ENCODE results near the gene SEMA6D. TPM values are rescaled to one million over a fixed set of nuclear protein-coding genes. Genes with fewer than 3 reads are reported as not detected.

The SEMA6D gene
- total RNA-seq, 1 experiment from 2014 or later: 15.8 TPM

DNA sequence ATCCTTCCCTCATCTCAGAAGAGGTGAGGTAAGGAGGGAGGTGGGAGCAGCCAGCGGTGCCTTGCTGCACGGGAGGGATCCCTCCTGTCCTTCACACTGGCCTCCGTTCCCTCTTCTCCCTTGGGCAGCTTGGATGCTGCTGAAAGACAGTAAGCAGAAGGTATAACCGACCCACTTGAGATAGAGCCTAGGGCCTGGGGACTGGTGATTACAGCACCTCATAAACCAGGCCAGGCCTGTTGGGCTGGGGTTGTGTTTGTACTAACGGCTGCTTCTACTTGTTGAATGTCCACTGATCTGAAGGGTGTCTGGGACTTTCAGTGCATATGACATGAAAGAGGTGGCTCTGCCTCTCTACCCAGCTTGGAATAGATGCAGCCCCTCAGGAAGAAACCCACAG lies 25.0 kb downstream of the SEMA6D start:
- no peaks in the 10 kb centered on the region for H3K9me3 ChIP-seq (ENCODE audit: control insufficient read depth, low read depth, low read length)
- H3K27ac ChIP-seq (ENCODE audit: insufficient read length, low read depth, low read length): no peak overlapping the region
- peaks cover 9% of the 10 kb centered on the region; the same call in 1 of the 2 replicates for H3K4me1 ChIP-seq (ENCODE audit: insufficient read depth, low read length)
- no peak overlapping the region for H2AFZ ChIP-seq (ENCODE audit: low read length)
- H4K8ac ChIP-seq (replicated peaks; ENCODE audit: insufficient read length, low read depth, low read length): no peak overlapping the region
- peaks cover 38% of the 10 kb centered on the region for H3K27me3 Mint-ChIP-seq (ENCODE audit: low read depth)
- no peak overlapping the region for H3K23ac ChIP-seq (ENCODE audit: insufficient read length, low read depth, low read length)
- peak overlapping the region in 2 of 3 experiments; percentile 52 to 68; a peak in 3 of 7 replicates for H3K27ac Mint-ChIP-seq
- H2BK20ac ChIP-seq (ENCODE audit: low read depth, low read length, poor library complexity, severe bottlenecking): no peak overlapping the region
- no peak overlapping the region for H3K4ac ChIP-seq (ENCODE audit: low read depth, low read length)
- H3K4me3 Mint-ChIP-seq: peak overlapping the region in 1 of 2 experiments; percentile 66; a peak in 3 of 5 replicates
- H3K9me3 Mint-ChIP-seq: peaks cover 3% of the 10 kb centered on the region in 2 experiments; a peak in 3 of 5 replicates
- no peak overlapping the region for H2BK120ac ChIP-seq (ENCODE audit: low read depth, low read length, poor library complexity, severe bottlenecking)
- peaks cover 43 to 54% of the 10 kb centered on the region in 2 experiments for H3K4me1 Mint-ChIP-seq
- H3K9ac ChIP-seq (ENCODE audit: extremely low read depth, insufficient read length, low read length): no peak overlapping the region
- WGBS (ENCODE audit: extremely low coverage, insufficient read length, low lambda C conversion rate): no CpG with 5 or more reads among the region's 5 CpGs
- no peaks in the 10 kb centered on the region for H3K79me1 ChIP-seq (ENCODE audit: insufficient read depth, low read depth, low read length, poor library complexity, severe bottlenecking)
- H2BK15ac ChIP-seq (ENCODE audit: low read depth, low read length): no peak overlapping the region
- no peak overlapping the region for H3K56ac ChIP-seq (ENCODE audit: insufficient read length, low read depth, low read length)
- no peak overlapping the region for H3K18ac ChIP-seq (ENCODE audit: insufficient read length, low read depth, low read length)
- DNase-seq: no peak
- H4K91ac ChIP-seq (ENCODE audit: insufficient read length, low read depth, low read length): no peak overlapping the region
- no peak overlapping the region for H2AK5ac ChIP-seq (ENCODE audit: insufficient read length, low read length)
- no peak overlapping the region for H3K14ac ChIP-seq (ENCODE audit: insufficient read depth, low read length)
- H3K79me2 ChIP-seq (ENCODE audit: insufficient read depth, low read length): no peaks in the 10 kb centered on the region
- H3K36me3 Mint-ChIP-seq (ENCODE audit: insufficient read depth in 1 of 3, low read depth in 3 of 3): peaks cover 3 to 16% (median 9%) of the 10 kb centered on the region in 3 experiments; a peak in 6 of 7 replicates
- no peak overlapping the region for H3T11ph ChIP-seq (ENCODE audit: low read length)
- H3K4me2 ChIP-seq (ENCODE audit: insufficient read depth, insufficient read length, low read length): peak overlapping the region; percentile 13
- TF ChIP-seq, protein P1, sequence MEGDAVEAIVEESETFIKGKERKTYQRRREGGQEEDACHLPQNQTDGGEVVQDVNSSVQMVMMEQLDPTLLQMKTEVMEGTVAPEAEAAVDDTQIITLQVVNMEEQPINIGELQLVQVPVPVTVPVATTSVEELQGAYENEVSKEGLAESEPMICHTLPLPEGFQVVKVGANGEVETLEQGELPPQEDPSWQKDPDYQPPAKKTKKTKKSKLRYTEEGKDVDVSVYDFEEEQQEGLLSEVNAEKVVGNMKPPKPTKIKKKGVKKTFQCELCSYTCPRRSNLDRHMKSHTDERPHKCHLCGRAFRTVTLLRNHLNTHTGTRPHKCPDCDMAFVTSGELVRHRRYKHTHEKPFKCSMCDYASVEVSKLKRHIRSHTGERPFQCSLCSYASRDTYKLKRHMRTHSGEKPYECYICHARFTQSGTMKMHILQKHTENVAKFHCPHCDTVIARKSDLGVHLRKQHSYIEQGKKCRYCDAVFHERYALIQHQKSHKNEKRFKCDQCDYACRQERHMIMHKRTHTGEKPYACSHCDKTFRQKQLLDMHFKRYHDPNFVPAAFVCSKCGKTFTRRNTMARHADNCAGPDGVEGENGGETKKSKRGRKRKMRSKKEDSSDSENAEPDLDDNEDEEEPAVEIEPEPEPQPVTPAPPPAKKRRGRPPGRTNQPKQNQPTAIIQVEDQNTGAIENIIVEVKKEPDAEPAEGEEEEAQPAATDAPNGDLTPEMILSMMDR (conservative IDR thresholded peaks at IDR 0.05): no peak
- H4K5ac ChIP-seq (ENCODE audit: insufficient read length, low read depth, low read length): no peak overlapping the region
- no peaks in the 10 kb centered on the region for H4K20me1 ChIP-seq (ENCODE audit: control insufficient read depth, insufficient read depth, insufficient read length)
- H3K23me2 ChIP-seq (ENCODE audit: insufficient read length, low read depth, low read length, poor library complexity, severe bottlenecking): no peaks in the 10 kb centered on the region
- H2BK12ac ChIP-seq (ENCODE audit: insufficient read length, low read depth, low read length): no peak overlapping the region
- peaks cover 8% of the 10 kb centered on the region for H3K27me3 ChIP-seq (ENCODE audit: insufficient read depth, low read length)
- no peak overlapping the region for H2BK5ac ChIP-seq (ENCODE audit: insufficient read length, low read length)

Data from H9 (cell line).